Gastroesophageal sphincter (tissue), 4 donors: ENCODE data around the gene TJAP1. TPM values are rescaled to one million over a fixed set of nuclear protein-coding genes. Genes with fewer than 3 reads are reported as not detected.
A peak's percentile ranks its signal among the peaks of the same experiment; 100 is the strongest.

ENCODE experiments used
- ATAC-seq: fragments of 150-250 bp; one replicate; pipeline ENCODE4 v1.9.1; 2016; ENCODE audit warnings: mild to moderate bottlenecking, moderate library complexity
- H3K27ac ChIP-seq, 4 donors: fragments of 200-600 bp; sonication (generic) in 3 of 4; 1 replicate in 3 of 4; 2 replicates in 1 of 4; pipeline ENCODE4 v1.5.1; 2016 to 2019
- H3K27me3 ChIP-seq: fragments of 200-600 bp; sonication (generic); one replicate; pipeline ENCODE4 v1.5.1; 2019
- H3K36me3 ChIP-seq, 2 donors: fragments of 200-600 bp; sonication (generic); one replicate each; pipeline ENCODE4 v1.5.1; 2019; ENCODE audit warnings: control low read depth in 1 of 2
- H3K4me1 ChIP-seq, 3 donors: fragments of 200-600 bp; sonication (generic); 1 replicate in 2 of 3; 2 replicates in 1 of 3; pipeline ENCODE4 v1.5.1; 2016 to 2019; ENCODE audit warnings: control low read depth in 2 of 3
- H3K4me3 ChIP-seq, 2 donors: fragments of 200-600 bp; sonication (generic); one replicate each; pipeline ENCODE4 v1.5.1; 2019; ENCODE audit warnings: mild to moderate bottlenecking in 1 of 2, moderate library complexity in 1 of 2
- H3K9me3 ChIP-seq, 3 donors: fragments of 200-600 bp; sonication (generic); one replicate each; pipeline ENCODE4 v1.5.1; 2017 to 2019; ENCODE audit warnings: control low read depth in 2 of 3
- CTCF ChIP-seq, 4 experiments: fragments of 200-600 bp in 2 of 4; fragments of 450-650 bp in 2 of 4; sonication (generic) in 1 of 4; IDR thresholded peaks; one replicate each; pipeline ENCODE4 v1.5.1; 2017 to 2019; ENCODE audit warnings: antibody characterized with exemption in 4 of 4, mild to moderate bottlenecking in 2 of 4, moderate library complexity in 2 of 4
- EP300 ChIP-seq: sonication (generic); formaldehyde crosslinking; IDR thresholded peaks from one replicate; pipeline ENCODE4 v1.6.1; 2017; ENCODE audit warnings: antibody characterized with exemption, mild to moderate bottlenecking
- POLR2A ChIP-seq, 2 donors: fragments of 450-650 bp; IDR thresholded peaks; one replicate each; pipeline ENCODE4 v1.6.1; 2017; ENCODE audit warnings: antibody characterized with exemption in 2 of 2, mild to moderate bottlenecking in 2 of 2, moderate library complexity in 1 of 2
- POLR2AphosphoS5 ChIP-seq: sonication (generic); formaldehyde crosslinking; IDR thresholded peaks from one replicate; pipeline ENCODE4 v1.6.1; 2017; ENCODE audit warnings: antibody characterized with exemption
- WGBS, 2 donors: methylation state at CpG; one replicate each; pipeline ENCODE4 v1.1.5; 2018; ENCODE audit warnings: low coverage in 1 of 2; 5-methylcytosine and 5-hydroxymethylcytosine counted together
- total RNA-seq, 4 donors: library from RNA; depleted of rRNA; stranded (reverse); fragments of >200 nt; gene quantifications; one replicate each; pipeline ENCODE4 v1.1.0, GENCODE V29; 2016

Gene TJAP1
- total RNA-seq, 4 donors from 2014 or later: 20.1 to 36.0 (median 27.8) TPM

GRCh38 chr6:43433148-43433547, 44.2 kb upstream of the TJAP1 start:
- Histone ChIP-seq H3K36me3 (peaks cover 0 to 54% of the 10 kb centered on the region in 2 donors), H3K4me3 (no peak overlapping the region), H3K4me1 (peaks cover 4 to 46% (median 35%) of the 10 kb centered on the region in 3 donors), H3K9me3 (no peaks in the 10 kb centered on the region), H3K27ac (no peak overlapping the region), H3K27me3 (no peaks in the 10 kb centered on the region)
- no CpG with 5 or more reads among the region's 8 CpGs for WGBS, 2 donors
- TF ChIP-seq POLR2A (IDR thresholded peaks at IDR 0.05) (no peak), CTCF (IDR thresholded peaks at IDR 0.05) (no peak), EP300 (no peak), POLR2AphosphoS5 (no peak)
- ATAC-seq: no peak

- Histone ChIP-seq H3K9me3 (no peaks in the 10 kb centered on the region), H3K36me3 (peaks cover 0 to 65% of the 10 kb centered on the region in 2 donors), H3K4me1 (peaks cover 4 to 35% (median 25%) of the 10 kb centered on the region in 3 donors), H3K27me3 (no peaks in the 10 kb centered on the region), H3K27ac (no peak overlapping the region), H3K4me3 (no peak overlapping the region)
- TF ChIP-seq POLR2AphosphoS5: no peak
- no peak for TF ChIP-seq EP300
- TF ChIP-seq CTCF (IDR thresholded peaks at IDR 0.05): no peak
- no peak for TF ChIP-seq POLR2A (IDR thresholded peaks at IDR 0.05)
- ATAC-seq: no peak
- WGBS, 2 donors: 62% methylated on average over 2 of the region's 15 CpGs; no CpG with 5 or more reads in 1 of the 2 donors
These were observed 43.1 kb upstream of the TJAP1 start for GRCh38 chr6:43434001-43434840.

GRCh38 chr6:43434943-43435342, 42.4 kb upstream of the TJAP1 start:
- Histone ChIP-seq H3K27me3 (no peaks in the 10 kb centered on the region), H3K9me3 (no peaks in the 10 kb centered on the region), H3K4me3 (no peak overlapping the region), H3K36me3 (peaks cover 0 to 72% of the 10 kb centered on the region in 2 donors), H3K27ac (no peak overlapping the region), H3K4me1 (peaks cover 4 to 28% (median 20%) of the 10 kb centered on the region in 3 donors)
- no peak for ATAC-seq
- WGBS, 2 donors: 95 to 100% methylated on average over 3 to 4 of the region's 4 CpGs
- no peak for TF ChIP-seq POLR2AphosphoS5

- WGBS, 2 donors: 52 to 74% methylated on average over 4 to 5 of the region's 9 CpGs
These were observed 41.5 kb upstream of the TJAP1 start for GRCh38 chr6:43435682-43436437.

More at GRCh38 chr6:43435682-43436437, 41.5 kb upstream of the TJAP1 start:
- Histone ChIP-seq H3K9me3 (no peaks in the 10 kb centered on the region), H3K4me3 (no peak overlapping the region), H3K36me3 (peaks cover 0 to 80% of the 10 kb centered on the region in 2 donors), H3K4me1 (peaks cover 4 to 25% (median 20%) of the 10 kb centered on the region in 3 donors), H3K27ac (peak overlapping the region in 3 of 4 donors; percentile 64 to 71 (median 69)), H3K27me3 (no peaks in the 10 kb centered on the region)
- ATAC-seq: no peak
- TF ChIP-seq POLR2AphosphoS5 (no peak), POLR2A (IDR thresholded peaks at IDR 0.05) (no peak), EP300 (no peak), CTCF (IDR thresholded peaks at IDR 0.05) (no peak)
